ENCODE data around the gene CDKAL1.

CDKAL1 gene

GRCh38 chr6:21181866-21182265, 647.6 kb downstream of the CDKAL1 start:
- H3K27ac ChIP-seq (replicated peaks) = no peak overlapping the region
- TF ChIP-seq POLR2AphosphoS5 (IDR thresholded peaks at IDR 0.05; ENCODE audit: low read depth) (no peak), CTCF (IDR thresholded peaks at IDR 0.05; ENCODE audit: insufficient read depth, low read length) (no peak), GABPA (IDR thresholded peaks at IDR 0.05; ENCODE audit: low read depth) (no peak), REST (IDR thresholded peaks at IDR 0.05; ENCODE audit: insufficient replicate concordance, low read depth) (no peak), SPI1 (IDR thresholded peaks at IDR 0.05; ENCODE audit: borderline replicate concordance, low read depth) (no peak)
- no peak for DNase-seq (ENCODE audit: low read depth in 1 of 2, low spot score in 1 of 2)
- H3K27me3 ChIP-seq (ENCODE audit: insufficient read depth, poor library complexity, severe bottlenecking) = no peaks in the 10 kb centered on the region
- H3K4me3 ChIP-seq (replicated peaks; ENCODE audit: insufficient read depth, low read length) = no peak overlapping the region

GRCh38 chr6:21182589-21182988, 648.3 kb downstream of the CDKAL1 start:
- TF ChIP-seq GABPA (IDR thresholded peaks at IDR 0.05; ENCODE audit: low read depth) = no peak
- Histone ChIP-seq H3K27ac (replicated peaks) (no peak overlapping the region), H3K27me3 (ENCODE audit: insufficient read depth, poor library complexity, severe bottlenecking) (no peaks in the 10 kb centered on the region), H3K4me3 (replicated peaks; ENCODE audit: insufficient read depth, low read length) (no peak overlapping the region)
- no peak for DNase-seq (ENCODE audit: low read depth in 1 of 2, low spot score in 1 of 2)

- no peaks in the 10 kb centered on the region for H3K27me3 ChIP-seq (ENCODE audit: insufficient read depth, poor library complexity, severe bottlenecking)
- H3K4me3 ChIP-seq (replicated peaks; ENCODE audit: insufficient read depth, low read length) = no peak overlapping the region
- TF ChIP-seq SPI1 (IDR thresholded peaks at IDR 0.05; ENCODE audit: borderline replicate concordance, low read depth) = no peak
- no peak for TF ChIP-seq POLR2AphosphoS5 (IDR thresholded peaks at IDR 0.05; ENCODE audit: low read depth)
- TF ChIP-seq REST (IDR thresholded peaks at IDR 0.05; ENCODE audit: insufficient replicate concordance, low read depth) = no peak
- no peak for TF ChIP-seq CTCF (IDR thresholded peaks at IDR 0.05; ENCODE audit: insufficient read depth, low read length)
- TF ChIP-seq GABPA (IDR thresholded peaks at IDR 0.05; ENCODE audit: low read depth) = no peak
- no peak overlapping the region for H3K27ac ChIP-seq (replicated peaks)
- DNase-seq (ENCODE audit: low read depth in 1 of 2, low spot score in 1 of 2) = no peak
These were observed 651.7 kb downstream of the CDKAL1 start for GRCh38 chr6:21185861-21186478.

- H3K4me3 ChIP-seq (replicated peaks; ENCODE audit: insufficient read depth, low read length) = no peak overlapping the region
- no peak overlapping the region for H3K27ac ChIP-seq (replicated peaks)
- DNase-seq (ENCODE audit: low read depth in 1 of 2, low spot score in 1 of 2) = no peak
- H3K27me3 ChIP-seq (ENCODE audit: insufficient read depth, poor library complexity, severe bottlenecking) = no peaks in the 10 kb centered on the region
- TF ChIP-seq CTCF (IDR thresholded peaks at IDR 0.05; ENCODE audit: insufficient read depth, low read length) = no peak
- no peak for TF ChIP-seq REST (IDR thresholded peaks at IDR 0.05; ENCODE audit: insufficient replicate concordance, low read depth)
- TF ChIP-seq SPI1 (IDR thresholded peaks at IDR 0.05; ENCODE audit: borderline replicate concordance, low read depth) = no peak
- TF ChIP-seq POLR2AphosphoS5 (IDR thresholded peaks at IDR 0.05; ENCODE audit: low read depth) = no peak
- TF ChIP-seq GABPA (IDR thresholded peaks at IDR 0.05; ENCODE audit: low read depth) = no peak
These were observed 652.3 kb downstream of the CDKAL1 start for GRCh38 chr6:21186479-21187055.
